ENCODE results near the gene PLEKHM1.

Gene PLEKHM1

DNA sequence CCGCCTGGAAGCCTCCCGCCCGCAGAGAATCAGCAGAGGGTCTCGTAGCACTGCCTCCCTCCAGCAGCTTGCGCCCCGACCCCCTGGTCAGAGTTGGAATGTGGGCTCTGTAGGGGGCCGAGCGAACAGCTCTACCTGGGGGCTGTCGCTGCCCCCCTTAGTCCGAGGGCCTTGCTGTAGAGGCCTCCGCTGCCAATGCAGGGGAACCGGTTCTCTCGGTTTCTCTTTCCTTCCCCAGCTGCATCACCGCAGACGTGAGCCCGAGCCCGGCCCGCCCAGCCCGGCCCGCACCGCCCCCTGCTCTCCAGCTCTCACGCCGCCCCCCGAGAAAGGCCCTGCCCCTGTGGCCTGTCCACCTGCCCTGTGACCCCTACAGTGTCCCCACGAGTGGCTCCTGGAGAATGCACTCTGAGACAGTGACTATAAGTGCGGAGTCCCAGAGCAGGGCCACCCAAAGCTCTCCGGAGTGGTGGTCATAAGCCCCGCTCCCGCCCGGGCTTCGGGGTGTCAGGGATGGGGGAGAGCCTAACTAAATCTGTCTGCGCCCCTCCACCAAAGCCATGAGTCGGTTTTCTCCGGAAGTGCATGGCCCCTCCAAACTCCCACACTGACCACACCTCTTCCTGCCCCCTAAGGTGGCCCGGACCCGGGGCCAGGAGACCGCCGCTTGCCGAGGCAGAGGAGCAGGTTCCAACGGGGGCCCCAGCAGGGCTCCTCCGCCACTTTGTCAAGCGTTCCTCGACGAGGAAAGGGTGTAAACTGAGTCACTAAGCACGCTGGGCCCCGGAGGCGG lies 59.6 kb downstream of the PLEKHM1 start:
- Histone ChIP-seq H3K4me3 (replicated peaks; ENCODE audit: insufficient read depth, low read length) (peak overlapping the region; percentile 65), H3K27ac (replicated peaks) (no peak overlapping the region), H3K27me3 (ENCODE audit: insufficient read depth, poor library complexity, severe bottlenecking) (no peaks in the 10 kb centered on the region)
- TF ChIP-seq SPI1 (IDR thresholded peaks at IDR 0.05; ENCODE audit: borderline replicate concordance, low read depth), result no peak
- no peak for TF ChIP-seq POLR2AphosphoS5 (IDR thresholded peaks at IDR 0.05; ENCODE audit: low read depth)
- TF ChIP-seq, protein P1, sequence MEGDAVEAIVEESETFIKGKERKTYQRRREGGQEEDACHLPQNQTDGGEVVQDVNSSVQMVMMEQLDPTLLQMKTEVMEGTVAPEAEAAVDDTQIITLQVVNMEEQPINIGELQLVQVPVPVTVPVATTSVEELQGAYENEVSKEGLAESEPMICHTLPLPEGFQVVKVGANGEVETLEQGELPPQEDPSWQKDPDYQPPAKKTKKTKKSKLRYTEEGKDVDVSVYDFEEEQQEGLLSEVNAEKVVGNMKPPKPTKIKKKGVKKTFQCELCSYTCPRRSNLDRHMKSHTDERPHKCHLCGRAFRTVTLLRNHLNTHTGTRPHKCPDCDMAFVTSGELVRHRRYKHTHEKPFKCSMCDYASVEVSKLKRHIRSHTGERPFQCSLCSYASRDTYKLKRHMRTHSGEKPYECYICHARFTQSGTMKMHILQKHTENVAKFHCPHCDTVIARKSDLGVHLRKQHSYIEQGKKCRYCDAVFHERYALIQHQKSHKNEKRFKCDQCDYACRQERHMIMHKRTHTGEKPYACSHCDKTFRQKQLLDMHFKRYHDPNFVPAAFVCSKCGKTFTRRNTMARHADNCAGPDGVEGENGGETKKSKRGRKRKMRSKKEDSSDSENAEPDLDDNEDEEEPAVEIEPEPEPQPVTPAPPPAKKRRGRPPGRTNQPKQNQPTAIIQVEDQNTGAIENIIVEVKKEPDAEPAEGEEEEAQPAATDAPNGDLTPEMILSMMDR (IDR thresholded peaks at IDR 0.05; ENCODE audit: insufficient read depth, low read length), result no peak
- TF ChIP-seq REST (IDR thresholded peaks at IDR 0.05; ENCODE audit: insufficient replicate concordance, low read depth), result no peak
- TF ChIP-seq GABPA (IDR thresholded peaks at IDR 0.05; ENCODE audit: low read depth), result no peak
- DNase-seq (ENCODE audit: low read depth in 1 of 2, low spot score in 1 of 2), result no peak

DNA sequence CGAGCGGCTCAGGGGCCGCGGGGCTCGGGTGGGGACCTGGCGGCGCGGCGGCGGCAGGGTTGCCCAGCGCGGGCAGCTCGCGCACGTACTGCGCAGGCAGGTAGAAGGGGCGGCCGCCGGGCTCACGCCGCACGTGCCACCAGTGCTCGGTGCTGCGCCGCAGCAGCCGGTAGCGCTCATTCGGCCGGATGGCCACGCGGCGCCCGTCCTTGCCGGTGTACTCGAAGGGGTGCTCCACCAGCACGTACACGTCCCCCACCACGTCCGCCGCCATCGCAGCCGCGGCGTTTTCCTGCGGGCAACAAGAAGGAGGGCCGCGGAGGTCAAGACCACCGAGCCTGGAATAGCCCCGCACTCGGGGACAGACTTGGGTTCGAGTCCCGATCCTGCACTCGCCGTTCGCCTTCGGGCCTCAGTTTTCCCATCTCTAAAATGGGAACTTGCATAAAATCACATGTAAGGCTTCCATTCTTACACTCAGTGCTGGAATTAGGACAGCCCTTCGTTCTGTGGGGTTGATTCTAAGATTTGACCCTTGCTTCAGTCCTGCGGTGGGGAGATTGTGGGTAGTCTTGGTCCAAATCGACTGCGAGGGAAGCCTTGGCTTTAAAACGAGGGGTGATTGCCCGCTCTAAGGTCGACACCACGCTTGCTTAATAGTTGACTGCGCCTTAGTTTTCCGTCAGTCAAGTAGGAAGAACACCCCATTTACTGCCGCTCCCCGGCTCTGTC lies 60.3 kb downstream of the PLEKHM1 start:
- Histone ChIP-seq H3K27ac (replicated peaks) (no peak overlapping the region), H3K4me3 (replicated peaks; ENCODE audit: insufficient read depth, low read length) (no peak overlapping the region), H3K27me3 (ENCODE audit: insufficient read depth, poor library complexity, severe bottlenecking) (no peaks in the 10 kb centered on the region)
- DNase-seq (ENCODE audit: low read depth in 1 of 2, low spot score in 1 of 2), result no peak
- TF ChIP-seq GABPA (IDR thresholded peaks at IDR 0.05; ENCODE audit: low read depth) (no peak), REST (IDR thresholded peaks at IDR 0.05; ENCODE audit: insufficient replicate concordance, low read depth) (no peak), POLR2AphosphoS5 (IDR thresholded peaks at IDR 0.05; ENCODE audit: low read depth) (no peak), SPI1 (IDR thresholded peaks at IDR 0.05; ENCODE audit: borderline replicate concordance, low read depth) (no peak)
- TF ChIP-seq, protein P1 (IDR thresholded peaks at IDR 0.05; ENCODE audit: insufficient read depth, low read length), result no peak

DNA sequence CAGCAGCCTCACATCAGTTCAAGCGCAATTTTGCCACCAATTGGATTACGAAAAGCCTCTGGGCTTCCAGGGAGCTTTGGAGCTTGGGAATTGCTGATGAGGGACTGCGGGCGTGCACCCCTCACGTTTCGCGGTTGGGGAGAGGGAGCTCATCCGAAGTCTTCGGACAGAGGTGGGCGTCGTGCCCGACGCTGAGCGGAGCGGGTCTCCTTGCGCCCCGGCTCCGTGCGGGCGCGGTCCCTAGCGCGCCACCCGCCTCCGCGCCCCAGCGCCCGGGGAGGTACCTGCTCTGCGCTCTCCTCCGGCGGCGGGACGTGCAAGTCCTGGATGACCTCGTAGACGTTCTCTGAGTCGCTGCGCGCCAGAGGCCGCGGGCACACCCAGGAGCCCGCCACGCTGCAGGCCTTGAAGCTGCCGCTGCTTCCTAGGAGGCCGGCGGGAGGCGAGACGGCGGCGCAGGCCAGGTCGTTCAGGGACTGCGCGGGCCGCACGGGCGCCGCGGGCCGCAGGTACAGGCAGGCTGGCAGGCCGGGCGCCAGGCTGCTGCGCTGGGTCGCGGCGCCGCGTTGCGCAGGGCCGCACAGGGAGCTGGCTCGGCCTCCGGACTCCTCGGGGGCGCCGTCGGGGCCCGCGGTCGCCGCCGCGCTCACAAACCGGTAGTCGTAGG lies 61.0 kb downstream of the PLEKHM1 start:
- Histone ChIP-seq H3K4me3 (replicated peaks; ENCODE audit: insufficient read depth, low read length) (no peak overlapping the region), H3K27ac (replicated peaks) (peak overlapping the region; percentile 63), H3K27me3 (ENCODE audit: insufficient read depth, poor library complexity, severe bottlenecking) (no peaks in the 10 kb centered on the region)
- no peak for TF ChIP-seq REST (IDR thresholded peaks at IDR 0.05; ENCODE audit: insufficient replicate concordance, low read depth)
- TF ChIP-seq POLR2AphosphoS5 (IDR thresholded peaks at IDR 0.05; ENCODE audit: low read depth), result no peak
- TF ChIP-seq, protein P1 (IDR thresholded peaks at IDR 0.05; ENCODE audit: insufficient read depth, low read length), result no peak
- TF ChIP-seq GABPA (IDR thresholded peaks at IDR 0.05; ENCODE audit: low read depth), result no peak
- no peak for TF ChIP-seq SPI1 (IDR thresholded peaks at IDR 0.05; ENCODE audit: borderline replicate concordance, low read depth)
- no peak for DNase-seq (ENCODE audit: low read depth in 1 of 2, low spot score in 1 of 2)

All from HL-60 (cell line).